ENCODE measurements around the gene KLK13.

Gene KLK13

DNA sequence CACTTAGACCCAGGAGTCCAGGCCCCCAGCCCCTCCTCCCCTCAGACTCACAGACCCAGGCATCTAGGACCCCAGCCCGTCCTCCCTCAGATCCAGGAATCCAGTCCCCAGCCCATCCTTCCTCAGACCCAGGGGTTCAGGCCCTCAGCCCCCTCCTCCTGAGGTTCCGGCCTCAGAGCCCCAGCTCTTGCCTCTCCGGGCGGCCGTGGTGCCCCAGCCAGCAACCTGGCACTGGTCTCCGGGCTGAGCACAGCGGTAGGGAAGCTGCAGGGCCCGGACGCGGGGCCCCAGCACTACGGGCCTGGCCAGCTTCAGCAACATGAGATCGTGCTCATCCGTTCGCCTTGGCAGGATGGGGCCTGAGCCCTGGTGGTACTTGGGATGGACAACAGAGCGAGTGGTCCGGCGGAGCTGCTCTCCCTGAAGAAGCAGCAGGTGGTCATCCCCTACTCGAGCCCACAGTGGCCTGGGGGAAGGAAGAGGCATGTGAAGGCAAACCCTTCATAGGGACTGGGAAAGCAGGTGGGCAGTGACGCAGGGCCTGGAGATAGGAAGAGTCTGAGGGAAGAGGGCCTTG, 49.1 kb downstream of the KLK13 start:
- ChIA-PET POLR2A (no interaction called here), CTCF (interaction anchor here (1.1 kb wide), 1 partner anchor 90 kb away, joined by 3 read pairs; no protein-coding TSS in a partner anchor)

DNA sequence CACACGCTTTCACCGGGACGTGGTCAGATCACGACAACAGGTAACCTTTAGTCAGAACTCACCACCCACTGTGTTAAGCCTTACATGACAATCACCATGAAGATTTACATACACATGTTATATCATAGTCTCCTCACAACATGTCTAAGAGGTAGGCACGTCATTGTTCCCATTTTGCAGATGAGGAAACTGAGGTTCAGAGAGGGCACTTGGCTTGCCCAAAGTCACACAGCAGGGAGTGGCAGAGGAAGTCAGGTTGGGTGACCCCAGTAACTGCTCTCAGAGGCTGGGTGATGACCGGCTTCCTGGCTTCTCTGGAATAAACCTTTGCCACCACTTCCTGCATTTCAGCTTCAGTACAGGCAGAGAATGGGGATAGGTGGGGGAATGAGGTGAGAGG, 50.6 kb downstream of the KLK13 start:
- Histone ChIP-seq H3K27ac (ENCODE audit: insufficient read depth in 1 of 2, low read depth in 1 of 2, low read length in 2 of 2, poor library complexity in 1 of 2, severe bottlenecking in 2 of 2) (no peak overlapping the region), H3K4me1 (ENCODE audit: control extremely low read depth in 1 of 4, control insufficient read depth in 4 of 4, insufficient read depth in 4 of 4, low read length in 3 of 4) (peaks cover 0 to 19% (median 7%) of the 10 kb centered on the region in 4 experiments), H3K36me3 (ENCODE audit: control insufficient read depth in 4 of 4, insufficient read depth in 4 of 4, low read length in 3 of 4) (no peaks in the 10 kb centered on the region), H3K9me3 (ENCODE audit: control extremely low read depth in 1 of 5, control insufficient read depth in 4 of 5, insufficient read depth in 2 of 5, low read depth in 1 of 5, low read length in 4 of 5) (peaks cover 0 to 2% (median 0%) of the 10 kb centered on the region in 5 experiments), H3K27me3 (replicated peaks in 2 of 5; ENCODE audit: control insufficient read depth in 4 of 5, insufficient read depth in 5 of 5, low read length in 4 of 5) (peaks cover 3 to 80% (median 18%) of the 10 kb centered on the region in 5 experiments), H3K4me3 (ENCODE audit: control insufficient read depth in 1 of 7, extremely low read depth in 1 of 7, insufficient read depth in 4 of 7, low read depth in 2 of 7, low read length in 6 of 7) (no peak overlapping the region)
- ChIA-PET CTCF (no interaction called here), POLR2A (no interaction called here)
- DNase-seq = no peak
- WGBS (ENCODE audit: insufficient coverage) = 85% methylated on average over 6 of the region's 6 CpGs

More for the DNA sequence above, 49.1 kb downstream of the KLK13 start:
- Histone ChIP-seq H3K36me3 (ENCODE audit: control insufficient read depth in 4 of 4, insufficient read depth in 4 of 4, low read length in 3 of 4) (no peaks in the 10 kb centered on the region), H3K27me3 (replicated peaks in 2 of 5; ENCODE audit: control insufficient read depth in 4 of 5, insufficient read depth in 5 of 5, low read length in 4 of 5) (peaks cover 3 to 80% (median 24%) of the 10 kb centered on the region in 5 experiments), H3K4me1 (ENCODE audit: control extremely low read depth in 1 of 4, control insufficient read depth in 4 of 4, insufficient read depth in 4 of 4, low read length in 3 of 4) (peaks cover 0 to 26% (median 10%) of the 10 kb centered on the region in 4 experiments), H3K9me3 (ENCODE audit: control extremely low read depth in 1 of 5, control insufficient read depth in 4 of 5, insufficient read depth in 2 of 5, low read depth in 1 of 5, low read length in 4 of 5) (peaks cover 0 to 2% (median 0%) of the 10 kb centered on the region in 5 experiments), H3K27ac (ENCODE audit: insufficient read depth in 1 of 2, low read depth in 1 of 2, low read length in 2 of 2, poor library complexity in 1 of 2, severe bottlenecking in 2 of 2) (no peak overlapping the region), H3K4me3 (ENCODE audit: control insufficient read depth in 1 of 7, extremely low read depth in 1 of 7, insufficient read depth in 4 of 7, low read depth in 2 of 7, low read length in 6 of 7) (no peak overlapping the region)
- WGBS (ENCODE audit: insufficient coverage) = 86% methylated on average over 15 of the region's 19 CpGs
- DNase-seq = no peak

DNA sequence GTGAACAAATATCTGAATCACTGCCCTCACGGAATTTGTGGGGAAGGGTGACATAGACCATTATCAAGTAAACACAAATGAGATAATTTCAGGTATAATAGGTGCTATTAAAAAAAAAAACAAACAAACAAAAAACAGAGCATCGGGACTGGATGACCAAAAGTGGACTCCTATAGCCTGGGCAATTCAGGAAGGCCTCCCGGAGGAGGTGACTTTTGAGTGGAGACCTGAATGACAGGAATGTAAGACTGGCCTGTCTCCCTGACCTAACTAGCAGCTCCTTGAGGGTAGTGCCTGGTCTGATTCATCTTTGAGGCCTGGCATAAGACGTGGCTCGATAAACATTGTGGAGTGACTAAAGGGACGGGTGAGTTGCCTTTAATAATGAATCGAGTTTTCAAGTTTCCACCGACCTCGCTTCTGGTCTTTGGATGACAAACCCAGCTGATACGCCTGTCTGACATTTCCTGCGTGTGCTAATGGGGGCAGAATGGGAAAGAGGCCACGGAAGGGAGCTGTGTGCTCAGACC, 52.2 kb downstream of the KLK13 start:
- Histone ChIP-seq H3K36me3 (ENCODE audit: control insufficient read depth in 4 of 4, insufficient read depth in 4 of 4, low read length in 3 of 4) (no peaks in the 10 kb centered on the region), H3K4me1 (ENCODE audit: control extremely low read depth in 1 of 4, control insufficient read depth in 4 of 4, insufficient read depth in 4 of 4, low read length in 3 of 4) (peaks cover 0 to 11% (median 3%) of the 10 kb centered on the region in 4 experiments), H3K27ac (ENCODE audit: insufficient read depth in 1 of 2, low read depth in 1 of 2, low read length in 2 of 2, poor library complexity in 1 of 2, severe bottlenecking in 2 of 2) (no peak overlapping the region), H3K27me3 (replicated peaks in 2 of 5; ENCODE audit: control insufficient read depth in 4 of 5, insufficient read depth in 5 of 5, low read length in 4 of 5) (peaks cover 0 to 70% (median 20%) of the 10 kb centered on the region in 5 experiments), H3K9me3 (ENCODE audit: control extremely low read depth in 1 of 5, control insufficient read depth in 4 of 5, insufficient read depth in 2 of 5, low read depth in 1 of 5, low read length in 4 of 5) (peaks cover 0 to 2% (median 0%) of the 10 kb centered on the region in 5 experiments), H3K4me3 (ENCODE audit: control insufficient read depth in 1 of 7, extremely low read depth in 1 of 7, insufficient read depth in 4 of 7, low read depth in 2 of 7, low read length in 6 of 7) (no peak overlapping the region)
- POLR2A ChIA-PET = no interaction called here
- DNase-seq = no peak
- CTCF ChIA-PET = interaction anchor here (0.6 kb wide), 1 partner anchor 26 kb away, joined by 3 read pairs; no protein-coding TSS in a partner anchor
- WGBS (ENCODE audit: insufficient coverage) = 74% methylated on average over 11 of the region's 12 CpGs

DNA sequence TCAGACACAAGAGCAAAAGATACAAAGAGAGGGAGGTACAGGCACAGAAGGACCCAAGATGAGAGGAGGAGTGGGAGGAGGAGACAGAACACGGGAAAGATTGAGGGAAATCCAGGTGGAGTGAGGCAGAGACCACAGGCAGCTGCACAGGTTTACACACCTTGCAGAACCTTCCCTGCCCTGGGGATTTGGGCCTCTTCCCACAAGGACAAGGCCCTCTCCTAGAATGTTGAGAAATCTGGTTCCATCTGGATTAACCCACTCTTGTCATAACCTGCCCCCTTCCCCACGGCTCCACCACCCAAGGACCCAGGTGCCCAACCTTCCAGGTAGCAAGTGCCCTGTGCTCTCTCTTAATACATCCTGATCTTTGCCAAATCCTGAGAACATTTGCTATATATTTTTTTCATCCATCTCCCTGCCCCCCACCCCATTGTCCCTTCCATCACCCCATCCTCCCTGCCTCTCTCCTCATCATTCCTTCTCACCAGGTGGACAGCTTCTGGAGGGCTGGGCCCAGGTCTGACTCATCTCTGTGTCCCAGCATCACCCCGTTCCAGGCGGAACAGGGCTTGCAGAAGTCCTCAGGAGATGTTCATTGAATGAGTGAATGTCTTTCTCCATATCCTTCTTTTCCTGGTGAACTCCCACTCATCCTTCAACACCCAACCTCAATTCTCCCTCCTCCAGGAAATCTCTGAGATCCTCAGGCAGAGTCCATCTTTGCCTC, 54.7 kb downstream of the KLK13 start:
- Histone ChIP-seq H3K36me3 (ENCODE audit: control insufficient read depth in 4 of 4, insufficient read depth in 4 of 4, low read length in 3 of 4) (no peaks in the 10 kb centered on the region), H3K27me3 (replicated peaks in 2 of 5; ENCODE audit: control insufficient read depth in 4 of 5, insufficient read depth in 5 of 5, low read length in 4 of 5) (peaks cover 0 to 64% (median 14%) of the 10 kb centered on the region in 5 experiments), H3K4me3 (ENCODE audit: control insufficient read depth in 1 of 7, extremely low read depth in 1 of 7, insufficient read depth in 4 of 7, low read depth in 2 of 7, low read length in 6 of 7) (no peak overlapping the region), H3K27ac (ENCODE audit: insufficient read depth in 1 of 2, low read depth in 1 of 2, low read length in 2 of 2, poor library complexity in 1 of 2, severe bottlenecking in 2 of 2) (no peak overlapping the region), H3K4me1 (ENCODE audit: control extremely low read depth in 1 of 4, control insufficient read depth in 4 of 4, insufficient read depth in 4 of 4, low read length in 3 of 4) (no peaks in the 10 kb centered on the region), H3K9me3 (ENCODE audit: control extremely low read depth in 1 of 5, control insufficient read depth in 4 of 5, insufficient read depth in 2 of 5, low read depth in 1 of 5, low read length in 4 of 5) (no peaks in the 10 kb centered on the region)
- 70% methylated on average over 2 of the region's 4 CpGs for WGBS (ENCODE audit: insufficient coverage)
- CTCF ChIA-PET = no interaction called here
- no peak for DNase-seq
- POLR2A ChIA-PET = no interaction called here

DNA sequence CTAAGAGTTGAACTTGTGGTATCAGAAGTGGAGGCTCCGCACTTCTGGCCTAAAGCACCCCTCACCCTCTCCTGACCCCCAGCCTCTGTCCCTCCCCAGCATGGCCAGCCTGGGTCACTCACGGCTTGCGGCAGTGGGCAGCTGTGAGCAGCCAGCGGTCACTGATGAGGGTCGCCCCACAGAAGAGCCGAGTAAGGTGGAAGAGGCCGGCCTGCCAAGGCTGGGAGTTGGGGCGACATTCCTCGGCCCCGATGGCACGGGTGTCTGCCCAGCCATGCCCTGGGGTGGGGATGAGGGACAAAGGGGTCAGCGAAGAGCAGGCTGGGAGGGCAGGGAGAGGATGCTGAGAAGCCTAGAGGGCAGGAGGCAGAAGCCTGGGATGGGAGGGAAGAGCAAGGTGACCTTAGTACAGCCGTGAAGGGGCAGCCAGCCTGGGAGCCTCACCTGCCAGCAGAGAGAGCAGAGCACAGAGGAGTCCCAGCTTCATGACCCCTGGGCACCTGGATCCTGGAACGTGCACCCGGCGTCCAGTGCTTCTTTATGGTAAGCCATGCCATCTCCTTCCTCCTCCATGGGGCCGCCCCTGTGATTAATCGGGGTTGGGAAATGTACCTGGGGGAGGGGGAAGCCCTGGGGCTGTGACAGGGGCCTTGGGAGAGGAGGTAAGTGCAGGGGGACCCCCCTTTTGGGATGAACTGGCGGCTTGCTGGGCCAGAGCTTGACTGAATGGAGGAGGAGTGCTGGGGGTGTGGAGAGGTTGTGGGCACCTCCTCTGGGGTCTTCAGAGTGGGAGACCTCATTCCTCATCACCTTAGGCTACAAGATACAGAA, 55.6 kb downstream of the KLK13 start:
- Histone ChIP-seq H3K27ac (ENCODE audit: insufficient read depth in 1 of 2, low read depth in 1 of 2, low read length in 2 of 2, poor library complexity in 1 of 2, severe bottlenecking in 2 of 2) (no peak overlapping the region), H3K4me1 (ENCODE audit: control extremely low read depth in 1 of 4, control insufficient read depth in 4 of 4, insufficient read depth in 4 of 4, low read length in 3 of 4) (no peaks in the 10 kb centered on the region), H3K27me3 (replicated peaks in 2 of 5; ENCODE audit: control insufficient read depth in 4 of 5, insufficient read depth in 5 of 5, low read length in 4 of 5) (peaks cover 0 to 63% (median 14%) of the 10 kb centered on the region in 5 experiments), H3K9me3 (ENCODE audit: control extremely low read depth in 1 of 5, control insufficient read depth in 4 of 5, insufficient read depth in 2 of 5, low read depth in 1 of 5, low read length in 4 of 5) (no peaks in the 10 kb centered on the region), H3K4me3 (ENCODE audit: control insufficient read depth in 1 of 7, extremely low read depth in 1 of 7, insufficient read depth in 4 of 7, low read depth in 2 of 7, low read length in 6 of 7) (no peak overlapping the region), H3K36me3 (ENCODE audit: control insufficient read depth in 4 of 4, insufficient read depth in 4 of 4, low read length in 3 of 4) (no peaks in the 10 kb centered on the region)
- POLR2A ChIA-PET = no interaction called here
- 86% methylated on average over 16 of the region's 19 CpGs for WGBS (ENCODE audit: insufficient coverage)
- DNase-seq = no peak
- CTCF ChIA-PET = no interaction called here

DNA sequence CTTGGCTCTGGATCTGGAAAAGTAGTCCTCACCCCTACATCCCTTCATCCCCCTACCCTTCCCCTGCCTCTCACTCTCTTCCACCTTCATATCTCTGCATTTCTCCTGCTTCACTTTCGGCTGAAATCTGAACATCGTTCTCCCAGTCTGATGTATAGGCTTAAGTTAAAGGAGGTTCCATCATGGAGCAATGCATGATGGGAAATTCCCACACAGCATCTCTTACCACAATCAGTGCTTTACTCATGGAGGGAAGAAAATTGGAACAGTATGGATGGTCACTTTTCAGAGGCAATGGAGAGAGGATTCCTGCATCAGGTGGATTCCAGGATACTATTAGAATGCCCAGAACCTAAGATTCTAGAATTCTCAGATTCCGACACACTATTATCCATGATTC, 57.4 kb downstream of the KLK13 start:
- Histone ChIP-seq H3K27me3 (replicated peaks in 2 of 5; ENCODE audit: control insufficient read depth in 4 of 5, insufficient read depth in 5 of 5, low read length in 4 of 5) (peaks cover 0 to 69% (median 11%) of the 10 kb centered on the region in 5 experiments), H3K9me3 (ENCODE audit: control extremely low read depth in 1 of 5, control insufficient read depth in 4 of 5, insufficient read depth in 2 of 5, low read depth in 1 of 5, low read length in 4 of 5) (no peaks in the 10 kb centered on the region), H3K27ac (ENCODE audit: insufficient read depth in 1 of 2, low read depth in 1 of 2, low read length in 2 of 2, poor library complexity in 1 of 2, severe bottlenecking in 2 of 2) (no peak overlapping the region), H3K4me3 (ENCODE audit: control insufficient read depth in 1 of 7, extremely low read depth in 1 of 7, insufficient read depth in 4 of 7, low read depth in 2 of 7, low read length in 6 of 7) (no peak overlapping the region), H3K4me1 (ENCODE audit: control extremely low read depth in 1 of 4, control insufficient read depth in 4 of 4, insufficient read depth in 4 of 4, low read length in 3 of 4) (no peaks in the 10 kb centered on the region), H3K36me3 (ENCODE audit: control insufficient read depth in 4 of 4, insufficient read depth in 4 of 4, low read length in 3 of 4) (no peaks in the 10 kb centered on the region)
- WGBS (ENCODE audit: insufficient coverage) = 80% methylated on average over 1 of the region's 3 CpGs
- POLR2A ChIA-PET = no interaction called here
- CTCF ChIA-PET = no interaction called here
- DNase-seq = no peak

Measured in common myeloid progenitor, CD34-positive (primary cell).